B cell (primary cell): ENCODE measurements around the gene GABRD. TPM values are rescaled to one million over a fixed set of nuclear protein-coding genes. Genes with fewer than 3 reads are reported as not detected.

ENCODE experiments used
- ATAC-seq: fragments of 200-7000 bp; cut with Tn5 transposase; one replicate; pipeline ENCODE4 v1.10.0; 2021; ENCODE audit warnings: low read depth, mild to moderate bottlenecking, moderate number of reproducible peaks, moderate library complexity
- CTCF ChIA-PET: fragments of 350-600 bp; sonication (Branson Sonifier 250); formaldehyde crosslinking; loops from one replicate; lab custom pipeline; 2021; ENCODE audit warnings: antibody characterized with exemption, inconsistent platforms; lab: Charles Lee
- POLR2A ChIA-PET: fragments of 350-600 bp; sonication (Branson Sonifier 250); formaldehyde crosslinking; loops from one replicate; lab custom pipeline; 2021; ENCODE audit warnings: antibody characterized with exemption; lab: Charles Lee
- DNase-seq: peaks from one replicate; pipeline ENCODE4 v3.0.0; 2013
- H2AFZ ChIP-seq: 2 replicates; pipeline ENCODE4 v1.6.1; 2012; ENCODE audit warnings: mild to moderate bottlenecking, low read depth, low read length; ENCODE audit not compliant: insufficient read depth, poor library complexity, severe bottlenecking
- H3K27ac ChIP-seq, 2 donors: 1 replicate in 1 of 2; 2 replicates in 1 of 2; pipeline ENCODE4 v1.5.1; 2012 to 2013; ENCODE audit warnings: low read length in 2 of 2, mild to moderate bottlenecking in 2 of 2, moderate library complexity in 1 of 2
- H3K27me3 ChIP-seq, 4 experiments: fragments of 200-600 bp in 1 of 4; sonication (generic) in 1 of 4; replicated peaks in 1 of 4; 1 replicate in 2 of 4; 2 replicates in 2 of 4; pipeline versions ENCODE4 v1.6.1 to v1.7.0; 2013 to 2016; ENCODE audit warnings: low read length in 3 of 4, mild to moderate bottlenecking in 2 of 4, mixed read lengths in 1 of 4, moderate library complexity in 1 of 4; ENCODE audit not compliant: insufficient read depth in 4 of 4, control insufficient read depth in 3 of 4; ENCODE audit errors: control extremely low read depth in 1 of 4
- H3K36me3 ChIP-seq, 2 experiments: replicated peaks in 1 of 2; 1 replicate in 1 of 2; 2 replicates in 1 of 2; pipeline versions ENCODE4 v1.6.1 to v1.7.1; 2013; ENCODE audit warnings: low read length in 1 of 2; ENCODE audit not compliant: insufficient read depth in 2 of 2, control insufficient read depth in 1 of 2; ENCODE audit errors: control extremely low read depth in 1 of 2, extremely low read depth in 1 of 2
- H3K4me1 ChIP-seq, 2 donors: fragments of 200-600 bp in 1 of 2; sonication (generic) in 1 of 2; 1 replicate in 1 of 2; 2 replicates in 1 of 2; pipeline versions ENCODE4 v1.5.1 to v1.6.1; 2013 to 2017; ENCODE audit warnings: low read length in 2 of 2; ENCODE audit not compliant: control insufficient read depth in 2 of 2, insufficient read depth in 2 of 2
- H3K4me2 ChIP-seq: replicated peaks from 2 replicates; pipeline ENCODE3; 2012; ENCODE audit warnings: mild to moderate bottlenecking, low read depth, low read length; ENCODE audit not compliant: poor library complexity, severe bottlenecking
- H3K4me3 ChIP-seq, 5 experiments: fragments of 200-600 bp in 1 of 5; sonication (generic) in 1 of 5; 1 replicate in 3 of 5; 2 replicates in 2 of 5; pipeline versions ENCODE4 v1.5.1 to v1.7.0; 2011 to 2016; ENCODE audit warnings: low read length in 4 of 5, mild to moderate bottlenecking in 4 of 5, low read depth in 2 of 5, control low read depth in 1 of 5, moderate library complexity in 1 of 5; ENCODE audit not compliant: insufficient read depth in 1 of 5; ENCODE audit errors: control extremely low read depth in 1 of 5, extremely low read depth in 1 of 5
- H3K79me2 ChIP-seq: fragments of 200-600 bp; sonication (generic); one replicate; pipeline ENCODE4 v1.6.0; 2016; ENCODE audit warnings: low read length; ENCODE audit not compliant: control insufficient read depth, insufficient read depth
- H3K9ac ChIP-seq: fragments of 200-600 bp; sonication (generic); 2 replicates; pipeline ENCODE4 v1.6.1; 2017; ENCODE audit warnings: mild to moderate bottlenecking, low read length, moderate library complexity
- H3K9me3 ChIP-seq, 3 donors: one replicate each; pipeline versions ENCODE4 v1.6.1 to v1.7.1; 2013; ENCODE audit warnings: low read length in 2 of 3; ENCODE audit not compliant: control insufficient read depth in 2 of 3, insufficient read depth in 1 of 3; ENCODE audit errors: control extremely low read depth in 1 of 3
- H4K20me1 ChIP-seq: 2 replicates; pipeline ENCODE4 v1.6.0; 2012; ENCODE audit warnings: mild to moderate bottlenecking, low read length; ENCODE audit not compliant: insufficient read depth, control insufficient read depth, poor library complexity, severe bottlenecking
- H3K27ac Mint-ChIP-seq: one replicate; pipeline ENCODE4 v1.8.0; 2021; ENCODE audit warnings: mixed read lengths
- H3K27me3 Mint-ChIP-seq: one replicate; pipeline ENCODE4 v1.8.0; 2021; ENCODE audit warnings: mixed read lengths
- H3K4me1 Mint-ChIP-seq: one replicate; pipeline ENCODE4 v1.8.0; 2021; ENCODE audit warnings: mixed read lengths
- H3K4me3 Mint-ChIP-seq: one replicate; pipeline ENCODE4 v1.8.0; 2021; ENCODE audit warnings: mixed read lengths
- H3K9me3 Mint-ChIP-seq: one replicate; pipeline ENCODE4 v1.8.0; 2022; ENCODE audit warnings: mixed read lengths; ENCODE audit not compliant: insufficient read depth
- CTCF ChIP-seq: fragments of 200-600 bp; IDR thresholded peaks from one replicate; pipeline ENCODE4 v1.8.0; 2022; ENCODE audit warnings: antibody characterized with exemption, mild to moderate bottlenecking
- EZH2 ChIP-seq: IDR thresholded peaks from 2 replicates; pipeline ENCODE4 v1.6.1; 2012; ENCODE audit warnings: borderline replicate concordance, low read depth, mild to moderate bottlenecking, moderate library complexity, low read length; ENCODE audit not compliant: insufficient read depth, poor library complexity, severe bottlenecking
- WGBS: methylation state at CpG from one replicate; pipeline ENCODE4 v1.1.5; 2013; ENCODE audit warnings: missing lambda C conversion rate; ENCODE audit not compliant: insufficient coverage; 5-methylcytosine and 5-hydroxymethylcytosine counted together
- intact Hi-C: fragments of 100-400 bp; cut with micrococcal nuclease; formaldehyde crosslinking; loops from one replicate; pipeline ENCODE4 v1.10.0; 2022
- polyA plus RNA-seq: library from polyadenylated mRNA; depleted of rRNA; stranded (reverse); fragments of >200 nt; gene quantifications from 2 replicates; pipeline ENCODE4 v1.2.3, GENCODE V29; 2012
- total RNA-seq, 2 donors: library from RNA; stranded (reverse); fragments of 120-200 nt in 1 of 2; gene quantifications; 1 replicate in 1 of 2; 2 replicates in 1 of 2; pipeline versions ENCODE4 v1.2.3 to v1.2.4, GENCODE V29; 2013 to 2022

GABRD gene
- total and polyA plus RNA-seq, 2 donors (not counting 1 experiment from before 2014, with no cell fraction given), result not detected

GRCh38 chr1:2037314-2037979, 18.3 kb downstream of the GABRD start:
- Mint-ChIP-seq H3K9me3 (no peaks in the 10 kb centered on the region), H3K4me1 (no peaks in the 10 kb centered on the region), H3K4me3 (no peak overlapping the region), H3K27me3 (peaks cover 3% of the 10 kb centered on the region), H3K27ac (no peak overlapping the region)
- H3K9me3 ChIP-seq, result peaks cover 0 to 4% (median 0%) of the 10 kb centered on the region in 3 donors
- no peak overlapping the region for H3K9ac ChIP-seq
- H3K4me2 ChIP-seq, result no peak overlapping the region
- ChIA-PET POLR2A (no interaction called here), CTCF (interaction anchor here (0.8 kb wide), 1 partner anchor 9 kb away, joined by 4 read pairs; no protein-coding TSS in a partner anchor)
- H3K27me3 ChIP-seq, result peaks cover 0 to 3% (median 0%) of the 10 kb centered on the region in 4 experiments
- H3K4me3 ChIP-seq, result no peak overlapping the region
- 86% methylated on average over 18 of the region's 18 CpGs for WGBS
- H4K20me1 ChIP-seq, result no peaks in the 10 kb centered on the region
- H2AFZ ChIP-seq, result no peak overlapping the region
- DNase-seq (no peak), ATAC-seq (no peak)
- no peak overlapping the region for H3K27ac ChIP-seq
- TF ChIP-seq CTCF, result no peak
- TF ChIP-seq EZH2, result no peak
- no peaks in the 10 kb centered on the region for H3K36me3 ChIP-seq
- no peaks in the 10 kb centered on the region for H3K79me2 ChIP-seq
- intact Hi-C loops, result no loop called here
- no peaks in the 10 kb centered on the region for H3K4me1 ChIP-seq

GRCh38 chr1:2038229-2038628, 19.1 kb downstream of the GABRD start:
- POLR2A ChIA-PET, result no interaction called here
- H4K20me1 ChIP-seq, result no peaks in the 10 kb centered on the region
- intact Hi-C loops, result no loop called here
- H3K9ac ChIP-seq, result no peak overlapping the region
- Mint-ChIP-seq H3K27ac (no peak overlapping the region), H3K4me3 (no peak overlapping the region), H3K27me3 (peaks cover 3% of the 10 kb centered on the region), H3K4me1 (no peaks in the 10 kb centered on the region), H3K9me3 (no peaks in the 10 kb centered on the region)
- no peaks in the 10 kb centered on the region for H3K79me2 ChIP-seq
- H2AFZ ChIP-seq, result no peak overlapping the region
- TF ChIP-seq EZH2, result no peak
- no peak for TF ChIP-seq CTCF
- H3K27ac ChIP-seq, result no peak overlapping the region
- peaks cover 0 to 3% (median 0%) of the 10 kb centered on the region in 4 experiments for H3K27me3 ChIP-seq
- CTCF ChIA-PET, result interaction anchor here (0.8 kb wide), 1 partner anchor 8 kb away, joined by 4 read pairs; no protein-coding TSS in a partner anchor
- peaks cover 0 to 4% (median 0%) of the 10 kb centered on the region in 3 donors for H3K9me3 ChIP-seq
- no peak overlapping the region for H3K4me3 ChIP-seq
- no peak for DNase-seq
- WGBS, result 100% methylated on average over 7 of the region's 8 CpGs
- no peak overlapping the region for H3K4me2 ChIP-seq
- no peaks in the 10 kb centered on the region for H3K36me3 ChIP-seq
- no peak for ATAC-seq
- no peaks in the 10 kb centered on the region for H3K4me1 ChIP-seq
